MCF 10A (cell line): ENCODE results near the gene CLEC16A. TPM values are rescaled to one million over a fixed set of nuclear protein-coding genes. Genes with fewer than 3 reads are reported as not detected.

Experiments
- BruUV-seq: library from RNA; stranded (reverse); fragments of 400-500 nt; replicated peaks from 2 replicates; lab custom pipeline; 2021; lab: Mats Ljungman, UMichigan
- CTCF ChIA-PET: fragments of 300-600 bp; sonication (Branson Sonifier 250); formaldehyde crosslinking; extraction: SDS; loops from one replicate; lab custom pipeline; 2021; ENCODE audit warnings: antibody characterized with exemption, inconsistent platforms; lab: Yijun Ruan, JAX
- POLR2A ChIA-PET: fragments of 300-600, 350-650 bp; sonication (Branson Sonifier 250); formaldehyde crosslinking; extraction: SDS; loops from one replicate; lab custom pipeline; 2020; ENCODE audit warnings: antibody characterized with exemption, inconsistent platforms; lab: Yijun Ruan, JAX
- DNase-seq: peaks from one replicate; pipeline ENCODE4 v3.0.0-alpha.2; 2018; ENCODE audit not compliant: unreplicated experiment
- H3K27ac Mint-ChIP-seq: one replicate; pipeline ENCODE4 v1.8.0; 2022; ENCODE audit warnings: mild to moderate bottlenecking, low read depth, mixed read lengths; ENCODE audit not compliant: unreplicated experiment
- H3K27me3 Mint-ChIP-seq: one replicate; pipeline ENCODE4 v1.8.0; 2022; ENCODE audit warnings: mixed read lengths; ENCODE audit not compliant: insufficient read depth, unreplicated experiment
- H3K36me3 Mint-ChIP-seq: one replicate; pipeline ENCODE4 v1.8.0; 2022; ENCODE audit warnings: mild to moderate bottlenecking, moderate library complexity, mixed read lengths; ENCODE audit not compliant: insufficient read depth, unreplicated experiment
- H3K4me1 Mint-ChIP-seq: one replicate; pipeline ENCODE4 v1.8.0; 2022; ENCODE audit warnings: mixed read lengths; ENCODE audit not compliant: insufficient read depth, unreplicated experiment
- H3K4me3 Mint-ChIP-seq: one replicate; pipeline ENCODE4 v1.8.0; 2022; ENCODE audit warnings: mild to moderate bottlenecking, moderate library complexity, mixed read lengths; ENCODE audit not compliant: unreplicated experiment
- H3K9me3 Mint-ChIP-seq: one replicate; pipeline ENCODE4 v1.8.0; 2022; ENCODE audit warnings: mixed read lengths; ENCODE audit not compliant: unreplicated experiment
- intact Hi-C: fragments of 100-400 bp; cut with micrococcal nuclease; formaldehyde crosslinking; loops from 2 replicates; pipeline ENCODE4 v1.14.1; 2022
- total RNA-seq: library from RNA; stranded (reverse); gene quantifications from 2 replicates; pipeline ENCODE4 v1.2.3, GENCODE V29; 2022
- TF ChIP-seq, protein P1 (sequence below): fragments of 200-600 bp; IDR thresholded peaks from one replicate; pipeline ENCODE4 v1.8.0; 2022; ENCODE audit warnings: antibody characterized with exemption, mild to moderate bottlenecking; ENCODE audit not compliant: unreplicated experiment

The CLEC16A gene
- total RNA-seq, 1 experiment from 2014 or later = 32.4 TPM

DNA sequence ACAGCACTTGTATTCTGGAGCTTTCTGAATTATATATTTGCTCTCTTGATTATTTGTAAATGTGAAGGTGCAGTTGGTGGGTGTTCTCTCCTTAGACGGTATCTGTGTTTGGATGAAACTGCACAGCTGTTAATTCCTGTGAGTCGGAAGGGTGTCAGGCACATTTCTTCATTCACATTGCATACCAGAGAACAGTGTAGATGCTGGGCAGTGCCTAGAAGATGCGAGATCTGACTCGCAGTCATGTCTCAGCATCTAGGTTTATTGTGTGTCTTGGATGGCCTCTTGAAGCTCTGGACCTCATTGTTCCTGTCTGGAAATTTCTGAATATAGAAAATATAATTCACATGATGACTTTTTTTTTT lies 61.2 kb downstream of the CLEC16A start:
- Mint-ChIP-seq H3K9me3 (no peaks in the 10 kb centered on the region), H3K4me1 (peaks cover 33% of the 10 kb centered on the region), H3K4me3 (no peak overlapping the region), H3K27ac (peak overlapping the region; percentile 73), H3K36me3 (peaks cover 19% of the 10 kb centered on the region), H3K27me3 (no peaks in the 10 kb centered on the region)
- POLR2A ChIA-PET = interaction anchor here (0.8 to 1.6 kb wide), 2 partner anchors 12 to 13 kb away, joined by 4 to 6 read pairs; no protein-coding TSS in a partner anchor
- BruUV-seq = no TSS peak
- TF ChIP-seq, protein P1, sequence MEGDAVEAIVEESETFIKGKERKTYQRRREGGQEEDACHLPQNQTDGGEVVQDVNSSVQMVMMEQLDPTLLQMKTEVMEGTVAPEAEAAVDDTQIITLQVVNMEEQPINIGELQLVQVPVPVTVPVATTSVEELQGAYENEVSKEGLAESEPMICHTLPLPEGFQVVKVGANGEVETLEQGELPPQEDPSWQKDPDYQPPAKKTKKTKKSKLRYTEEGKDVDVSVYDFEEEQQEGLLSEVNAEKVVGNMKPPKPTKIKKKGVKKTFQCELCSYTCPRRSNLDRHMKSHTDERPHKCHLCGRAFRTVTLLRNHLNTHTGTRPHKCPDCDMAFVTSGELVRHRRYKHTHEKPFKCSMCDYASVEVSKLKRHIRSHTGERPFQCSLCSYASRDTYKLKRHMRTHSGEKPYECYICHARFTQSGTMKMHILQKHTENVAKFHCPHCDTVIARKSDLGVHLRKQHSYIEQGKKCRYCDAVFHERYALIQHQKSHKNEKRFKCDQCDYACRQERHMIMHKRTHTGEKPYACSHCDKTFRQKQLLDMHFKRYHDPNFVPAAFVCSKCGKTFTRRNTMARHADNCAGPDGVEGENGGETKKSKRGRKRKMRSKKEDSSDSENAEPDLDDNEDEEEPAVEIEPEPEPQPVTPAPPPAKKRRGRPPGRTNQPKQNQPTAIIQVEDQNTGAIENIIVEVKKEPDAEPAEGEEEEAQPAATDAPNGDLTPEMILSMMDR = no peak
- CTCF ChIA-PET = interaction anchor here (0.6 to 1.1 kb wide), 2 partner anchors 128 to 528 kb away, joined by 3 read pairs; no protein-coding TSS in a partner anchor
- intact Hi-C loops = no loop called here
- no peak for DNase-seq

DNA sequence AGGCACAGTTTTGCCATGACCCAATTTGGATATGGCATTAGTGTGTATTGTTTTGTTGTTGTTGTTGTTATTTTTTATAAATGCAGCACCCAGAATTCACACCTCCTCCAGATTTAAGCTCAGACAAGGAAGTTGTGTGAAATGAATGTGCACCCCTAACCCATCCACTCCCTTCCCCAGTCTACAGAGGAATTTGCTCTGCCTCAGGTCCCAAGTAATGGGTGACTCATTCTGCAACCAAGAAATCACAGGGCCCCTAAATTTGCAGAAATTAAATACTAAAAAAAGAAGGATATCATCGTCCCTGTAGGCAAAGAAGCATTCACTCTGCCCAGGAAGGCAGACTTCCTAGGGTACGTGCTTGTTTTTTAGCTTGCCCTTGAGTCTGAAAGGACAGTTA lies 62.3 kb downstream of the CLEC16A start:
- intact Hi-C loops = no loop called here
- Mint-ChIP-seq H3K36me3 (peaks cover 16% of the 10 kb centered on the region), H3K9me3 (no peaks in the 10 kb centered on the region), H3K27ac (no peak overlapping the region), H3K4me3 (no peak overlapping the region), H3K4me1 (peaks cover 43% of the 10 kb centered on the region), H3K27me3 (no peaks in the 10 kb centered on the region)
- BruUV-seq = no TSS peak
- ChIA-PET CTCF (interaction anchor here (0.5 to 0.7 kb wide), 2 partner anchors 35 to 648 kb away, joined by 3 read pairs; no protein-coding TSS in a partner anchor), POLR2A (interaction anchor here (0.9 to 1.0 kb wide), 2 partner anchors 9 to 22 kb away, joined by 3 to 4 read pairs; no protein-coding TSS in a partner anchor)
- TF ChIP-seq, protein P1 = no peak
- no peak for DNase-seq

DNA sequence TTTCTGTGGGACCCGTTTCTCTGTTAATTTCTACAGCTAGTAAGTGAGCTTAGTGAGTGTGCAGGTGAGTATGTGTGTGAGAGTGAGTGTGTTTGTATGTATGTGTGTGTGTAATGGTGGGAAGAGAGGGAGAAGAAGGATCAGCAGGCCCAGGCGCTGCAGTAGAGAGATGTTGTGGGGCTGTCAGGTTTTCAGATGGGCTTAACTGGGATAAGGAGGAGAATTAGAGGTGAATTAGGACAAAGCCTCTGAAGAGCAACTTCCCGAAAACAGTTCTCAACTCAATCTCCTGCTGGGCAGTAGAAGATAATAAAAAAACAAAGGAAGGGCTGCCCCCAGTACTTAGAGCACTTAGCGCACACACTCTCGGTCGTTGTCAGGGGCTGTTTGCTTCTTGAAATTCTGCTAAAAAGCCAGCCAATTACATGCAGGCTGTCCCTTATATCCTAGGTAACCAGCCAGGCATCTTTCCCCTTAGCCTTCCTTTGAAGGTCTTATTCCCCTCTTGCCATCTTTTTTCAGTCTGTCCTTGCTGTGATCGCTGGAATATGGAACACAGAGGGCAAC lies 63.4 kb downstream of the CLEC16A start:
- TF ChIP-seq, protein P1 = no peak
- Mint-ChIP-seq H3K27me3 (no peaks in the 10 kb centered on the region), H3K36me3 (peaks cover 12% of the 10 kb centered on the region), H3K9me3 (no peaks in the 10 kb centered on the region), H3K27ac (no peak overlapping the region), H3K4me1 (peaks cover 46% of the 10 kb centered on the region), H3K4me3 (no peak overlapping the region)
- intact Hi-C loops = no loop called here
- DNase-seq = no peak
- POLR2A ChIA-PET = interaction anchor here (0.7 kb wide), 1 partner anchor 760 kb away, joined by 4 read pairs; no protein-coding TSS in a partner anchor
- no TSS peak for BruUV-seq
- CTCF ChIA-PET = interaction anchor here (0.6 to 0.9 kb wide), 3 partner anchors 9 to 159 kb away, joined by 3 read pairs; no protein-coding TSS in a partner anchor

DNA sequence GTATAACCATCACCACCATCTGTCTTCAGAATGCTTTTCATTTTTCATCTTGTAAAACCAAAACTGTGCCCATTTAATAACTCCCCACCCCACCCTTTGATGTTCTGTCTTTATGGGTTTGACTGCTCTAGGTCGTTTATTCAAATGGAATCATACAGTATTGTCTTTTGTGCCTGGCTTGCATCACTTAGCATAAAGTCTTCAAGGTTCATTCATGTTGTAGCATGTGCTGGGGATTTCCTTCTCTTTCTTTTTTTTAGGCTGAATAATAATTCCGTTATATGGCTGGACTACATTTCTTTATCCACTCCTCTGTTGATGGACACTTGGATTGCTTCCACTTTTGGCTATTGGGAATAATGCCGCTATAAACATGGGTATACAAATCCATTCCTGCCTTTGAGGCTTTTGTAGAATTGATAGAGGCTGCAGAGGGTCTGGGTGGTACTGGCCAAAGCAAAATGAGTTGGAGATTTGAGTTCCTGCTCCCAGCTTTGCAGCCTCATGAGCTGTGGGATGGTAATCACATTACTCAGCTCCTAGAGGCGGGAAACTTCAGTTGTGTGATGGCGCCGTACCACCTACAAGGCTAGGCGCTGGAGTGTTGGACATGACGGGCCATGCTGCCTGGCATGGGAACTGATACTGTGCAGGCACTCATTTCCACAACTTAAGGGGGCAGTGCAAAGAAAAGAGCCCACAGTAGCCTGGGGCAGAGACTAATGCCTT lies 64.8 kb downstream of the CLEC16A start:
- no peak overlapping the region for H3K4me3 Mint-ChIP-seq
- ChIA-PET POLR2A (no interaction called here), CTCF (interaction anchor here (0.6 to 1.2 kb wide), 3 partner anchors 26 to 549 kb away, joined by 4 to 5 read pairs (median 4); no protein-coding TSS in a partner anchor)
- BruUV-seq = no TSS peak
- intact Hi-C loops = no loop called here
- TF ChIP-seq, protein P1 = no peak
- peaks cover 51% of the 10 kb centered on the region for H3K4me1 Mint-ChIP-seq
- no peak for DNase-seq
- H3K36me3 Mint-ChIP-seq = peaks cover 12% of the 10 kb centered on the region
- no peaks in the 10 kb centered on the region for H3K9me3 Mint-ChIP-seq
- peak overlapping the region; percentile 77 for H3K27ac Mint-ChIP-seq
- no peaks in the 10 kb centered on the region for H3K27me3 Mint-ChIP-seq
